EH (cell line): ENCODE results near the gene PRICKLE1.

Source experiments
- DNase-seq: peaks from one replicate; pipeline ENCODE4 v3.0.0-alpha.2; 2015; ENCODE audit warnings: low read depth

PRICKLE1 gene

GRCh38 chr12:42490261-42490842 is 99.2 kb downstream of the PRICKLE1 start:
- no peak for DNase-seq

DNA sequence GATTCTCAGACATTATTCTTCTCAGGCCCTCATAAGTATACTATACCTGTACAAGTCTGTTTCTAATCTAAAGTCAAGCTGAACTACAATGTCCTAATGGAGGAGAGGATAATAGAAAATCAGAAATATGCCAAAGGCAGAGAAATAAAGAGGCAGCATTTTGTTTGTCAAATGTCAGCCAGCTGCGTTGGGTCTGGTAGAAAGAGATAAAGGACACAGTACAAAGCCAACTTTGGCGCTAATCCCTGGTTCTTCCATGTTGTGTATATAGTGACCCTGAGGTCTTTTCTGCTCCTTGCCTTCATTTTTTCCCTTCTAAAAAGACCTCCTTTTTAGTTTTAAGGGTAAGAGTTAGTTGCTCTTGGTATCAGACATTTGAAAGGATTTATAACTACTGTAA is 103.1 kb downstream of the PRICKLE1 start:
- no peak for DNase-seq

DNA sequence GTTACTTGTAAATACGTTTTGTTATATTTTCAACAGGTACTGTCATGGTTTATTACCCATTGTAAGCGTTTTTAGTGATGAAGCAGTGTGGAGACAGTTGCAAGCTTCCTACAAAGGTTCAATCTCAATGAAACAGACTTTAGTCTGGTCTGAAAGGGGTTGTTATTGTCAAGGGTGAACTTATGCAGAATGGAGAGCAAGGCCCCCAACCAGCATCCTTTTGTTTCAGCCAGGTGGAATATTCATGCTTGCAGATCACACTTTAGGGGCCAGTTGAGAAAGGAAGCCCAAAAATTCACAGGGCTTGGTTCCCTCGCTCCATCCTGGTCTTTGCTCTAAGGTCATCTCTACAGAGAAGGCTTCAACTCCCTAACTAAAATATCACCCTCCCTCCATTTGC is 103.7 kb downstream of the PRICKLE1 start:
- DNase-seq = no peak

DNA sequence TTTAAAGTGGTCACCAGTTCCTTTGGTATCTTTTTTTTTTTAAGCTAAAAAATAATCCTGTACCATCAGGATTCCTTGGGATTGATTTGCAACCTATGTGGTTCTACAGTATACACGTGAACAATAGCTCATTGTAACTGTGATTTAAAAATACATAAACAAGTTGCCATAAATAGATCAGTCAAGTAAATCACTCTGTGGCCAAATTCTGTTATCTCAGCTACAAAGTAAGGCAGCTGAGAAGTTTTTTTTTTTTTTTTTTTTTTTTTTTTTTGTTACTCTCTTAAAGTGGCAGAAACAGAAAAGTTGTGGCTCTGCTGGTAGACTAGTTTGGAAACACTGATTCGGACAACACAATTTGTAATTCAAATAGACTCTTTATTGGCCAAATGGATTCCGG is 104.5 kb downstream of the PRICKLE1 start:
- DNase-seq = no peak

- no peak for DNase-seq
These were observed 106.1 kb downstream of the PRICKLE1 start for GRCh38 chr12:42483521-42483790.

DNA sequence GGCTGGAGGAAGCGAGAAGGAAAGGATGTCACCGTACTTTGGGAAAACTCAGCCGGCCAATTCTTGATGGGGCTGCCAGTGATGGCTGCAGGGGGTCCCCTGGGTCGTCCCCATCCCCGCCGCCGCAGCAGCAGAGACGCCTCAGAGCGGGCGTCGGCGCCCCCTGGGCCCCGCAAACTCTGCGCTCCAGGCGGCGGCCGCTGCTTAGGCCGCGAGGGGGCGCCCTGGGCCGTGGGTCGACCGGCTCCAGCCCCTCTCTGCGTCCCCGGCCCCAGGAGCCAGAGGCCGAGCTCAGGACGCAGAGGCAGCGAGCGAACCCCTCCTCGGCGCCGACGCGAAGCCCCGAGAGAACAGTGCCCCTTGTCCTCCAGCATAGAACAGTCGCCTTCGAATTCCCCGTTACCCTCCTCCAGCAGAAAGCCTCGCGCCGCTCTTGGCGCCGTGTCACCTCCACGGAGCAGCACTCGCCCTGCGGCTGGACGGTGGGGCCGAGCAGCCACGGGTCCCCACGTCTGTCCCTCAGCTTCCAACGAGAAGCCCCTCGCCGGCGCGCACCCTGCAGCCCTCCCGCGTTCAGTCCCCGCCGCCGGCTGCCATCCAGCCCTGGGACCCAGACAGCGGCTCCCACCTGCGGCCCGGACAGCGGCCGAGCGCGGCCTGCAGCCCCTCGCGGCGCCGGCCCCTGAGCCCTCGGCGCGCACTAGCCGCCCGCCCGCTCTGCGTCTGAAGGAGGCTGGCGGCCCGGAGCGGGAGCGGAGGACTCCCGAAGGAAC is 106.6 kb downstream of the PRICKLE1 start:
- DNase-seq = peak; percentile 58

- peak; percentile 44 for DNase-seq
These were observed 107.4 kb downstream of the PRICKLE1 start for GRCh38 chr12:42482041-42482747.

DNA sequence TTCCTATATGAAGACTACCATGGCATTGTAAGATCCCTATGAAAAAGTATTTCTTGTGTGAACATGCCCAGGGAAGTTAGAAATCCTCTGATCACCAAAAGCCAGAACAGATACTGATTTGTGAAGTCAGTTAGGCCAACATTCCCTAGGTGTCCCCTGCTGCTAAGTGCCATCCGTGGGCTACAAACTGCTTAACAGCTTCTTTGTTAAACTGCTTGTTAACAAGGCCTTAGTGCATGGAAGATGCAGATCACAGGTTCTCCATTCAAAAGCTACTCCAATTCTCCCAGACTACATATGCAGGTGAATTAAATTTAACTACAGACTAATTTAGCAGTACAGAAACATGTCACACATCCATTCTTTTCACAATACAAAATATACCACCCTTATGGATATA is 108.2 kb downstream of the PRICKLE1 start:
- no peak for DNase-seq

GRCh38 chr12:42477941-42478340 is 111.6 kb downstream of the PRICKLE1 start:
- peak; percentile 49 for DNase-seq

GRCh38 chr12:42475106-42475505 is 114.4 kb downstream of the PRICKLE1 start:
- no peak for DNase-seq

DNA sequence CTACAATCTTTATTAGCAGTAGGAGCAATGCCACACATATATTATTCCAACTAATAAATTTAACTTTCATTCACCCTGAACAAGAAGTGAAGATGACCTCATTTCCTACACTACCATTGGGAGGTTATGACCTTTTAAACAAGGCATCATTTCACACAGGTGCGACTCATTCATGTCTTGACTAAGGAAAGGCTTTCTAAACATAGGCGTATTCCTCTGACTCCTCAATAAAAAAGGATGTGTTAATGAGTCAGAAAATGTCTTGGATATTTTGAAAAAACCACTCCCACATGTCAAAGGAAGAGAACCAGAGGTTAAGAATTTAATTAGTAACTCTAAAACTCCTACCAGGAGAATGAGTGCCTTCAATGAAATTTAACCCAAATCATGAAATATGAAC is 115.2 kb downstream of the PRICKLE1 start:
- peak; percentile 61 for DNase-seq

DNA sequence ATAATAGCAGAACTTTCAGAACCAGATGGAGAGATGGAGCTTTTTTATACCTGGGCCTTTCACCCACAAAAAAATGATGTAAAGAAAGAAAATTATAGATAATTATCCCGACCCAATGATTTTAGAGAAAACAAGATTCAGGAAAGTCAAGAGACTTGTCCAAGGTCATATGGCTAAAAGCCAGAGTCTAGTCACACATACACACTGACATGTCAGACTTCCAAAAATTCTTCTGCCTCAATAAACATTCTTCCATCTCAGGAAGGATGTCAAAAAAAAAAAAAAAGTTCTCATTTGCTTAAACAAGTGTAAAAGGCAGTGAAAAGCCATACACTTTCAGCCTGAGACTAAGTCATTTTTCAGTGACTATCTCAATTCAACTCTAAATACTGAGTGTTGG is 116.0 kb downstream of the PRICKLE1 start:
- DNase-seq = peak; percentile 51

DNA sequence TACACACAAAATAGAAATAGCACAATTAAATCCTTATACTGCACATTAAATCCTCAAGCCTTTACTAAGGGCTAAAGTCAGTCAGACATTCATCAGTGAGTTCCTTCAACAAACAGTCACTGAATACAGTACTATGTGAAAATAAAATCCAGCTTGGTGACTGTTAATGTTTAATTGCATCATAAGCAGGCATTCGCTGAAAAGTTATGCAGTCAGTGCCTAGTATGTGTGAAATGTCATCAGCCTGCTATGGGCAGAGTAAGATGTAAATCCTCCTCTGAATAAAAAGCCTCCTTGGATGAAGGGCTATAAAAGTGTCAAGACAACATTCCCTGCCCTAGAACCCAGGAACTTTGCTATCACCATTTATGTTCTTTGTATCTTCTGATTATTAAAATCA is 116.4 kb downstream of the PRICKLE1 start:
- DNase-seq = peak; percentile 85

DNA sequence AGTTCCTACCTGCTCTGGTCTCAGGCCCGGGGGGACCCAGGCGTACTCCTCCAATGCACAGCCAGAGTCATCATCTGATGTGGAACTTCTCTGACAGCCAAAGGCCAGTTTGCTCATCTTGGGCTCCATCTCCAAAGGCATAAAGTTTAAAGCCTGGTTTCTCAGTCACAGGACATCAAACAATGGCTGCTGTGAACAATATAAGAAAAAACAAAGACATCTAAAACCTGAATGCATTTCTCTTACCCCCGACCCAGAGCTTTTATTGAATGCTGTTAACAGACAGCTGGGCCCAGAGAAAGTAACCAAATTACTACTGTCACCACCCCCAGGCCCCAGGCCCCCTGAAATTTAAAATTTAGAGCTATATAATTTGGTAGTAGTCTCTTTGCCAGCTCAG is 117.2 kb downstream of the PRICKLE1 start:
- no peak for DNase-seq

DNA sequence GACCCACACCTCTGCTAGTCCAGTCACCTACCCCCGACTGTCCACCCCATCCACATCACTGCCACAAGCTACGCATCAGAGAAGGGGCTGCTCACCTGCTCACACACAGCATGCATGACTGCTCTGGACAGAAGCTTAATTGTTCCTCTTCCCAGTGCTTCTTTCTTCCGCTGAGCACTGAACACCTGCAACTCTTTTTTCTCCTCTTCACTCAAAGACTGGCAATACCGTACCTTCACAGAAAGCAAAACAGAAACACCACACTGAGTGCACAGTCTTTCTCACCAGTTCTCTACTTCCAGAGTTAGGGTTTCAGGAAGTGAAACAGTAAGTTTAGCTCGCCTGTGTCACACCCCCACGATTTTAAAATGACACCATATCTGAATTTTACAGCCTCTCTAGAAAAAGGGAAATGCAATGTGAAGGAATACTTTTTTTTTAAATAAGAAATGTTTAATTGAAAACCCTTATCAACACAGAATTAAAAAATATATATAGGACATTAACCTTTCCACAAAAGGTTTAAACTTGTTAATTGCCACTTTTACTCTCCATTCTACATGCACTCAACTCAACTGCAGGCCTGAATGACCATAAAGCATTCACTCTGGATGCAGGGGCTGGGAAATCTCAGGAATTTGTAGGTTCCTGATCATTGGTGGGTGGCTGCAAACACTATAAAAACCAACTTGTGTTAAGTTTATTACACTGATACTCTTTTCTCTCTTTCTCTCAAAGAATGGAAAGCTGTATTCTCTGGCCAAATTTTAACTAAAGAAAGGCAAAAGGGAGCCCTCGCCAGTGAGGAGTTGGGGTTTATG is 120.0 kb downstream of the PRICKLE1 start:
- DNase-seq = no peak

DNA sequence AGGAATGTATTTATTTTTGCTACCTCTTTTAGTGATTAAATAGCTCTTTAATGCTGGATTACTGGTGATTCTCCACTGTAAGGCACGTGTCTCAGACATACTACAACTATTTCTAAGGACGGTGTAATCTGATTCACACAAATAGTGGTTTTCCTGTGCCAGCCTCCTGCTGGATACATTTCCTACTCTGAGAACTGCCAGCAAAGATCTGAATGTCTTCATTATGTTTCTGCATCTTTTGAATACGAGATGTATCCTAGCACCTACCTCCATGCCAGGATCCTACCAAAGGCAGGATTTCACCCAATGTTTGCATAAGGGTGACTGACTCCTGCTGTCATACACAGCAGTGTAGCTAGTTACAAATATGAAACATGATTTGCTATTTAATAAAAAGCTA is 120.6 kb downstream of the PRICKLE1 start:
- no peak for DNase-seq

DNA sequence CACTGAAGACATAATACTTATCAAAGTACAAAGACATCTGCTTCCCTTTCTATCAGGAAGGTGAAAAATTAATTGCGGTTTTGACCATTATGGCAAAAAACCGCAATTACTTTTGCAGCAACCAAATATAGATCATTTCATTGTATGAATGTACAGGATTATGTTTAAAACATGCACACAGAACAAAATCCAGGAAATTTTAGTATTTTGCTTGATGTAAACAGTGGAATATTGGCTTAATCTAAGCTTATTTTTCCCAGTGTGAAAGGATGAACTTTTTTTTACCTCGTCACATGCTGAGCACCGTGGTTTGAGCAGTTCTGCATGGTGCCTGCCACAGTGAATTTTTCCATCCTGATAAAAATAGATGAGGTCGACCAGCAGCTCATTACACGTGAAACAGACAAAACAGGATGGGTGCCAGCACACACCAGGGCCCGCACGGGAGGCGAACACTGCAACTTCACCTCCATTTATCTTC is 121.2 kb downstream of the PRICKLE1 start:
- no peak for DNase-seq

DNA sequence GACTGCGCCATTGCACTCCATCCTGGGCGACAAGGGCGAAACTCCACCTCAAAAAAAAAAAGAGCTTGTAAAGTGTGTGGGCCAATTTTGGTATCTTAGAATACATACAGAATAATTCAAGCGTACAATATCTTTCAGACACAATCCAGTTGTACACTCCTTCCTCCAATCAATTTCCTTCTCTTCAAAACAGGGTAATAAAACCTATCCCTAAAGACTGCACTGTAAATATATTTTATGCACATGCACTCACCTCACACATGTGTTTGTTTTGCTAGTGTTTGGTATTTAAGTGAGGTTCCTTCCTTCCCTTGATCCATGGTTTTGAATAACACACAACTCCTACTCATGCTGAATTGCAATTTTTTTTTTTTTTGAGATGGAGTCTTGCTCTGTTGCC is 125.9 kb downstream of the PRICKLE1 start:
- DNase-seq = no peak

GRCh38 chr12:42462486-42462885 is 127.1 kb downstream of the PRICKLE1 start:
- no peak for DNase-seq

GRCh38 chr12:42459336-42459847 is 130.2 kb downstream of the PRICKLE1 start:
- DNase-seq = no peak

- DNase-seq = no peak
These were observed 131.0 kb downstream of the PRICKLE1 start for GRCh38 chr12:42458575-42458974.

GRCh38 chr12:42450248-42450647 is 139.3 kb downstream of the PRICKLE1 start:
- peak; percentile 15 for DNase-seq
